IMR-90 (cell line): Measurements from ENCODE around the gene SHISAL1. TPM values are rescaled to one million over a fixed set of nuclear protein-coding genes. Genes with fewer than 3 reads are reported as not detected.

Experiments
- ATAC-seq: fragments of 200-7000 bp; cut with Tn5 transposase; 2 replicates; pipeline ENCODE4 v1.9.1; 2020; ENCODE audit warnings: low read depth, mild to moderate bottlenecking, moderate library complexity
- BruUV-seq: library from RNA; stranded (reverse); fragments of 400-500 nt; replicated peaks from 2 replicates; lab custom pipeline; 2021; lab: Mats Ljungman, UMichigan
- CTCF ChIA-PET: fragments of 300-600 bp; formaldehyde crosslinking; extraction: SDS; loops from one replicate; lab custom pipeline; 2021; ENCODE audit warnings: antibody characterized with exemption; lab: Yijun Ruan, JAX
- POLR2A ChIA-PET: fragments of 300-600 bp; sonication (Branson Sonifier 250); formaldehyde crosslinking; loops from one replicate; lab custom pipeline; 2022; ENCODE audit warnings: antibody characterized with exemption; ENCODE audit not compliant: unreplicated experiment; lab: Charles Lee
- DNase-seq: peaks from one replicate; pipeline ENCODE4 v3.0.0; 2013
- H2AFZ ChIP-seq: replicated peaks from 2 replicates; pipeline ENCODE3; 2013; ENCODE audit warnings: low read length, mild to moderate bottlenecking; ENCODE audit not compliant: poor library complexity
- H2AK5ac ChIP-seq: 2 replicates; pipeline ENCODE4 v1.6.1; 2013; ENCODE audit warnings: low read depth, low read length, inconsistent platforms
- H2AK9ac ChIP-seq: replicated peaks from 2 replicates; pipeline ENCODE3; 2013; ENCODE audit warnings: mild to moderate bottlenecking, low read depth, low read length, moderate library complexity; ENCODE audit not compliant: poor library complexity
- H2BK120ac ChIP-seq: 2 replicates; pipeline ENCODE4 v1.6.1; 2013; ENCODE audit warnings: low read depth, low read length, inconsistent platforms
- H2BK15ac ChIP-seq: 3 replicates; pipeline ENCODE4 v1.6.1; 2013; ENCODE audit warnings: low read depth, low read length, inconsistent platforms
- H2BK20ac ChIP-seq: 2 replicates; pipeline ENCODE4 v1.6.1; 2013; ENCODE audit warnings: low read depth, mild to moderate bottlenecking, inconsistent platforms, low read length, moderate library complexity
- H2BK5ac ChIP-seq: 2 replicates; pipeline ENCODE4 v1.6.1; 2013; ENCODE audit warnings: mild to moderate bottlenecking, low read depth, low read length, inconsistent platforms; ENCODE audit not compliant: poor library complexity, severe bottlenecking
- H3K14ac ChIP-seq: replicated peaks from 2 replicates; pipeline ENCODE4 v1.6.1; 2013; ENCODE audit warnings: low read depth, low read length, inconsistent platforms
- H3K18ac ChIP-seq: 2 replicates; pipeline ENCODE4 v1.6.1; 2013; ENCODE audit warnings: low read depth, low read length, control low read depth
- H3K23ac ChIP-seq: 2 replicates; pipeline ENCODE4 v1.6.1; 2013; ENCODE audit warnings: low read depth, low read length, inconsistent platforms
- H3K27ac ChIP-seq: 2 replicates; pipeline ENCODE4 v1.5.1; 2013; ENCODE audit warnings: mild to moderate bottlenecking, control low read depth, low read length; ENCODE audit not compliant: insufficient read depth
- H3K27me3 ChIP-seq: 2 replicates; pipeline ENCODE4 v1.6.1; 2013; ENCODE audit warnings: low read length; ENCODE audit not compliant: control insufficient read depth, insufficient read depth
- H3K36me3 ChIP-seq: 2 replicates; pipeline ENCODE4 v1.6.1; 2013; ENCODE audit warnings: low read length, mixed read lengths; ENCODE audit not compliant: control insufficient read depth, insufficient read depth
- H3K4ac ChIP-seq: 2 replicates; pipeline ENCODE4 v1.6.1; 2013; ENCODE audit warnings: low read depth, low read length, inconsistent platforms
- H3K4me1 ChIP-seq: 2 replicates; pipeline ENCODE4 v1.6.1; 2013; ENCODE audit warnings: low read length, mixed read lengths; ENCODE audit not compliant: control insufficient read depth, insufficient read depth
- H3K4me2 ChIP-seq: 2 replicates; pipeline ENCODE4 v1.6.1; 2013; ENCODE audit warnings: low read depth, mild to moderate bottlenecking, control low read depth, low read length, moderate library complexity
- H3K4me3 ChIP-seq: 2 replicates; pipeline ENCODE4 v1.5.1; 2013; ENCODE audit warnings: low read depth, mild to moderate bottlenecking, control low read depth, low read length, moderate library complexity; ENCODE audit not compliant: insufficient read depth
- H3K56ac ChIP-seq: 2 replicates; pipeline ENCODE4 v1.6.1; 2013; ENCODE audit warnings: low read length, inconsistent platforms; ENCODE audit not compliant: insufficient read depth; ENCODE audit errors: extremely low read depth
- H3K79me1 ChIP-seq, 2 experiments: 2 replicates each; pipeline ENCODE4 v1.6.1; 2013; ENCODE audit warnings: low read length in 2 of 2, inconsistent platforms in 1 of 2, low read depth in 1 of 2
- H3K9ac ChIP-seq: 2 replicates; pipeline ENCODE4 v1.6.1; 2013; ENCODE audit warnings: low read depth, low read length, control low read depth
- H3K9me1 ChIP-seq: 2 replicates; pipeline ENCODE4 v1.6.1; 2013; ENCODE audit warnings: low read length, inconsistent platforms; ENCODE audit not compliant: insufficient read depth
- H3K9me3 ChIP-seq: 2 replicates; pipeline ENCODE4 v1.6.1; 2013; ENCODE audit warnings: low read length; ENCODE audit not compliant: control insufficient read depth, insufficient read depth
- H4K20me1 ChIP-seq: 2 replicates; pipeline ENCODE4 v1.6.1; 2013; ENCODE audit warnings: low read length, inconsistent platforms; ENCODE audit not compliant: insufficient read depth
- H4K5ac ChIP-seq: 2 replicates; pipeline ENCODE4 v1.6.1; 2013; ENCODE audit warnings: mild to moderate bottlenecking, low read depth, low read length, control low read depth
- H4K8ac ChIP-seq, 2 experiments: 2 replicates each; pipeline ENCODE4 v1.6.1; 2013; ENCODE audit warnings: low read depth in 2 of 2, low read length in 2 of 2, control low read depth in 1 of 2, inconsistent platforms in 1 of 2
- H4K91ac ChIP-seq: 2 replicates; pipeline ENCODE4 v1.6.1; 2013; ENCODE audit warnings: low read depth, low read length, inconsistent platforms; ENCODE audit not compliant: insufficient read depth
- BHLHE40 ChIP-seq: fragments of 150-350 bp; IDR thresholded peaks from 2 replicates; pipeline ENCODE4 v1.6.1; 2016; ENCODE audit warnings: mild to moderate bottlenecking, low read depth, low read length
- CEBPB ChIP-seq: IDR thresholded peaks from 2 replicates; pipeline ENCODE4 v1.6.1; 2012; ENCODE audit warnings: low read depth, low read length, improper control_type of control experiment
- CHD1 ChIP-seq: IDR thresholded peaks from 2 replicates; pipeline ENCODE4 v1.6.1; 2012; ENCODE audit warnings: low read depth, low read length, improper control_type of control experiment
- FOS ChIP-seq: fragments of 150-350 bp; IDR thresholded peaks from 2 replicates; pipeline ENCODE4 v1.6.1; 2016; ENCODE audit warnings: low read depth, low read length
- MAFK ChIP-seq: IDR thresholded peaks from 2 replicates; pipeline ENCODE4 v1.6.1; 2012; ENCODE audit warnings: low read depth, low read length, improper control_type of control experiment
- MAZ ChIP-seq: IDR thresholded peaks from 2 replicates; pipeline ENCODE4 v1.6.1; 2012; ENCODE audit warnings: low read depth, mild to moderate bottlenecking, low read length, improper control_type of control experiment, moderate library complexity, borderline replicate concordance
- MXI1 ChIP-seq: IDR thresholded peaks from 2 replicates; pipeline ENCODE4 v1.6.1; 2012; ENCODE audit warnings: low read depth, mild to moderate bottlenecking, low read length, moderate library complexity, borderline replicate concordance
- NFE2L2 ChIP-seq: fragments of 150-350 bp; IDR thresholded peaks from 2 replicates; pipeline ENCODE4 v1.6.1; 2016; ENCODE audit warnings: low read depth, mild to moderate bottlenecking, low read length
- POLR2A ChIP-seq: IDR thresholded peaks from 2 replicates; pipeline ENCODE4 v1.6.1; 2012; ENCODE audit warnings: mild to moderate bottlenecking, low read depth, low read length
- RAD21 ChIP-seq: IDR thresholded peaks from 2 replicates; pipeline ENCODE4 v1.6.1; 2012; ENCODE audit warnings: low read length, improper control_type of control experiment
- RCOR1 ChIP-seq: IDR thresholded peaks from 2 replicates; pipeline ENCODE4 v1.6.1; 2012; ENCODE audit warnings: mild to moderate bottlenecking, low read length, improper control_type of control experiment; ENCODE audit not compliant: insufficient replicate concordance
- RFX5 ChIP-seq: IDR thresholded peaks from 2 replicates; pipeline ENCODE4 v1.8.0; 2012; ENCODE audit warnings: low read depth, mild to moderate bottlenecking, low read length, moderate library complexity
- SMC3 ChIP-seq: fragments of 150-350 bp; IDR thresholded peaks from 2 replicates; pipeline ENCODE4 v1.6.1; 2016; ENCODE audit warnings: low read depth, mild to moderate bottlenecking, antibody characterized with exemption, low read length, moderate library complexity
- USF2 ChIP-seq: fragments of 150-350 bp; IDR thresholded peaks from 2 replicates; pipeline ENCODE4 v1.6.1; 2017; ENCODE audit warnings: mild to moderate bottlenecking, antibody characterized with exemption, low read length, low read depth
- WGBS, 2 experiments: methylation state at CpG; one replicate each; pipeline versions ENCODE4 v1.1.5 to v1.1.7; 2013; ENCODE audit warnings: missing lambda C conversion rate in 2 of 2; ENCODE audit not compliant: insufficient read length in 1 of 2; ENCODE audit errors: extremely low coverage in 2 of 2; 5-methylcytosine and 5-hydroxymethylcytosine counted together
- dilution Hi-C: fragments of 300-500 bp; cut with HindIII; formaldehyde crosslinking; loops from one replicate; pipeline ENCODE4 v1.14.3; 2018; ENCODE audit warnings: low sequenced_read_pairs; ENCODE audit not compliant: unreplicated experiment
- in situ Hi-C: fragments of 300-500 bp; cut with MboI; formaldehyde crosslinking; loops from 3 replicates; pipeline ENCODE4 v1.14.3; 2019; ENCODE audit warnings: low sequenced_read_pairs, inconsistent platforms, mixed read lengths
- intact Hi-C: fragments of 100-400 bp; cut with micrococcal nuclease; formaldehyde crosslinking; loops from 2 replicates; pipeline ENCODE4 v1.10.0; 2022
- polyA plus RNA-seq, 3 experiments: library from polyadenylated mRNA; depleted of rRNA; stranded (reverse); fragments of >200 nt; gene quantifications; 2 replicates each; pipeline ENCODE4 v1.2.3, GENCODE V29; 2012; ENCODE audit warnings: low replicate concordance in 1 of 3
- total RNA-seq: library from RNA; depleted of rRNA; stranded (reverse); fragments of >200 nt; gene quantifications from 2 replicates; pipeline ENCODE4 v1.2.3, GENCODE V29; 2012
- TF ChIP-seq, protein P1 (sequence below): conservative IDR thresholded peaks from 2 replicates; pipeline ENCODE4 v1.5.1; 2012; ENCODE audit warnings: mild to moderate bottlenecking, low read depth, low read length, improper control_type of control experiment
- TF ChIP-seq, protein P2 (sequence below): fragments of 150-350 bp; IDR thresholded peaks from 2 replicates; pipeline ENCODE4 v1.6.1; 2016; ENCODE audit warnings: low read depth, mild to moderate bottlenecking, low read length, moderate library complexity, borderline replicate concordance

Gene SHISAL1
- total and polyA plus RNA-seq, 2 of the 4 experiments (the other 2 are of a cell fraction) = 1.0 to 1.4 TPM

- H3K9ac ChIP-seq = no peak overlapping the region
- CTCF ChIA-PET = interaction anchor here (0.9 kb wide), 1 partner anchor 11 kb away, joined by 4 read pairs; no protein-coding TSS in a partner anchor
- no peak overlapping the region for H2BK15ac ChIP-seq
- dilution Hi-C loops = no loop called here
- H3K9me1 ChIP-seq = no peaks in the 10 kb centered on the region
- H3K4me1 ChIP-seq = no peaks in the 10 kb centered on the region; the same call in 1 of the 2 replicates
- POLR2A ChIA-PET = no interaction called here
- no peak overlapping the region for H4K5ac ChIP-seq
- H3K56ac ChIP-seq = no peak overlapping the region
- H2AFZ ChIP-seq = no peak overlapping the region
- no peaks in the 10 kb centered on the region for H3K79me1 ChIP-seq
- no peak overlapping the region for H2AK9ac ChIP-seq
- H2AK5ac ChIP-seq = no peak overlapping the region
- no peak overlapping the region for H3K14ac ChIP-seq
- peaks cover 2% of the 10 kb centered on the region; the same call in 1 of the 2 replicates for H3K36me3 ChIP-seq
- no peak overlapping the region for H3K4ac ChIP-seq
- no peak overlapping the region for H2BK20ac ChIP-seq
- no peak overlapping the region for H2BK5ac ChIP-seq
- TF ChIP-seq RFX5 (no peak), MXI1 (no peak), BHLHE40 (no peak), RAD21 (no peak), MAZ (no peak), SMC3 (no peak), RCOR1 (no peak), USF2 (no peak), CHD1 (no peak), NFE2L2 (no peak), MAFK (no peak), FOS (no peak), CEBPB (no peak), POLR2A (no peak)
- TF ChIP-seq, protein P1, sequence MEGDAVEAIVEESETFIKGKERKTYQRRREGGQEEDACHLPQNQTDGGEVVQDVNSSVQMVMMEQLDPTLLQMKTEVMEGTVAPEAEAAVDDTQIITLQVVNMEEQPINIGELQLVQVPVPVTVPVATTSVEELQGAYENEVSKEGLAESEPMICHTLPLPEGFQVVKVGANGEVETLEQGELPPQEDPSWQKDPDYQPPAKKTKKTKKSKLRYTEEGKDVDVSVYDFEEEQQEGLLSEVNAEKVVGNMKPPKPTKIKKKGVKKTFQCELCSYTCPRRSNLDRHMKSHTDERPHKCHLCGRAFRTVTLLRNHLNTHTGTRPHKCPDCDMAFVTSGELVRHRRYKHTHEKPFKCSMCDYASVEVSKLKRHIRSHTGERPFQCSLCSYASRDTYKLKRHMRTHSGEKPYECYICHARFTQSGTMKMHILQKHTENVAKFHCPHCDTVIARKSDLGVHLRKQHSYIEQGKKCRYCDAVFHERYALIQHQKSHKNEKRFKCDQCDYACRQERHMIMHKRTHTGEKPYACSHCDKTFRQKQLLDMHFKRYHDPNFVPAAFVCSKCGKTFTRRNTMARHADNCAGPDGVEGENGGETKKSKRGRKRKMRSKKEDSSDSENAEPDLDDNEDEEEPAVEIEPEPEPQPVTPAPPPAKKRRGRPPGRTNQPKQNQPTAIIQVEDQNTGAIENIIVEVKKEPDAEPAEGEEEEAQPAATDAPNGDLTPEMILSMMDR = no peak
- TF ChIP-seq, protein P2, sequence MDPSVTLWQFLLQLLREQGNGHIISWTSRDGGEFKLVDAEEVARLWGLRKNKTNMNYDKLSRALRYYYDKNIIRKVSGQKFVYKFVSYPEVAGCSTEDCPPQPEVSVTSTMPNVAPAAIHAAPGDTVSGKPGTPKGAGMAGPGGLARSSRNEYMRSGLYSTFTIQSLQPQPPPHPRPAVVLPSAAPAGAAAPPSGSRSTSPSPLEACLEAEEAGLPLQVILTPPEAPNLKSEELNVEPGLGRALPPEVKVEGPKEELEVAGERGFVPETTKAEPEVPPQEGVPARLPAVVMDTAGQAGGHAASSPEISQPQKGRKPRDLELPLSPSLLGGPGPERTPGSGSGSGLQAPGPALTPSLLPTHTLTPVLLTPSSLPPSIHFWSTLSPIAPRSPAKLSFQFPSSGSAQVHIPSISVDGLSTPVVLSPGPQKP = no peak
- no peak overlapping the region for H3K18ac ChIP-seq
- no peak overlapping the region for H4K91ac ChIP-seq
- no peak overlapping the region for H3K4me3 ChIP-seq
- no peak overlapping the region for H3K23ac ChIP-seq
- WGBS, 2 experiments = 59% methylated on average over 7 of the region's 14 CpGs; no CpG with 5 or more reads in 1 of the 2 experiments
- in situ Hi-C loops = no loop called here
- H2BK120ac ChIP-seq = no peak overlapping the region
- ATAC-seq (no peak), DNase-seq (no peak)
- H3K9me3 ChIP-seq = peaks cover 6% of the 10 kb centered on the region
- intact Hi-C loops = no loop called here
- H3K4me2 ChIP-seq = no peak overlapping the region
- H4K20me1 ChIP-seq = no peaks in the 10 kb centered on the region
- no peak overlapping the region for H4K8ac ChIP-seq
- BruUV-seq = no TSS peak
- H3K27ac ChIP-seq = no peak overlapping the region
- peaks cover 4% of the 10 kb centered on the region; the same call in 1 of the 2 replicates for H3K27me3 ChIP-seq
Observed at GRCh38 chr22:44261164-44261860, 51.4 kb downstream of the SHISAL1 start.
